Measurements from ENCODE around the gene PTPRM. TPM values are rescaled to one million over a fixed set of nuclear protein-coding genes. Genes with fewer than 3 reads are reported as not detected.

PTPRM gene
- total and polyA plus RNA-seq, 2 donors (not counting 3 experiments of a cell fraction or from before 2014, with no cell fraction given), result 37.4 to 43.7 TPM

- no peaks in the 10 kb centered on the region for H3K36me3 ChIP-seq (ENCODE audit: control insufficient read depth in 2 of 2, extremely low read depth in 1 of 2, insufficient read depth in 2 of 2, low read length in 2 of 2)
- no peaks in the 10 kb centered on the region for H3K9me3 ChIP-seq (replicated peaks; ENCODE audit: control insufficient read depth, insufficient read depth, low read length)
- no TSS peak for BruUV-seq (replicated peaks)
- H3K27ac ChIP-seq (ENCODE audit: insufficient read depth, low read depth, low read length), result no peak overlapping the region
- ChIA-PET CTCF (interaction anchor here (1.1 kb wide), 1 partner anchor 346 kb away, joined by 3 read pairs; no protein-coding TSS in a partner anchor), POLR2A (no interaction called here)
- H3K4me1 ChIP-seq (ENCODE audit: control insufficient read depth, extremely low read depth, insufficient read depth, low read length), result no peaks in the 10 kb centered on the region
- H4K20me1 ChIP-seq (replicated peaks; ENCODE audit: control insufficient read depth, extremely low read depth, insufficient read depth, low read length), result no peaks in the 10 kb centered on the region
- no peak overlapping the region for H3K4me3 ChIP-seq (replicated peaks in 1 of 3; ENCODE audit: insufficient read depth in 1 of 3, low read depth in 1 of 3, low read length in 3 of 3)
- no peaks in the 10 kb centered on the region for H3K79me2 ChIP-seq (ENCODE audit: control insufficient read depth, insufficient read depth, low read length)
- dilution Hi-C loops (cut with MboI; ENCODE audit: extremely low pct_ligation_motif_present, low sequenced_read_pairs), result no loop called here
- no peak for FAIRE-seq
- no peaks in the 10 kb centered on the region for H3K9me1 ChIP-seq (replicated peaks; ENCODE audit: control insufficient read depth, extremely low read depth, insufficient read depth, low read length)
- intact Hi-C loops (cut with micrococcal nuclease), result no loop called here
- H3K27me3 ChIP-seq (ENCODE audit: control insufficient read depth in 2 of 2, insufficient read depth in 2 of 2, low read length in 2 of 2), result no peaks in the 10 kb centered on the region
- no peak overlapping the region for H3K4me2 ChIP-seq (ENCODE audit: insufficient read depth, low read length)
- no peak overlapping the region for H2AFZ ChIP-seq (ENCODE audit: low read depth, low read length)
- TF ChIP-seq POLR2A (IDR thresholded peaks at IDR 0.05; ENCODE audit: low read depth, low read length) (no peak), JUN (IDR thresholded peaks at IDR 0.05; ENCODE audit: borderline replicate concordance, insufficient read depth, insufficient read length, low read depth) (no peak), EZH2 (IDR thresholded peaks at IDR 0.05; ENCODE audit: borderline replicate concordance, low read depth, low read length, severe bottlenecking) (no peak), GATA2 (IDR thresholded peaks at IDR 0.05; ENCODE audit: insufficient read depth, insufficient read length, low read depth, low read length) (no peak), CTCF (IDR thresholded peaks at IDR 0.05; ENCODE audit: extremely low read depth in 1 of 2, insufficient read depth in 1 of 2, low read depth in 1 of 2, low read length in 2 of 2) (no peak), FOS (IDR thresholded peaks at IDR 0.05; ENCODE audit: borderline replicate concordance, insufficient read depth, low read length) (no peak), MYC (IDR thresholded peaks at IDR 0.05; ENCODE audit: low read depth, low read length) (no peak), MAX (IDR thresholded peaks at IDR 0.05; ENCODE audit: insufficient read depth, insufficient read length) (no peak)
- no peak for DNase-seq (ENCODE audit: low read depth, low spot score)
- no peak overlapping the region for H3K9ac ChIP-seq (replicated peaks; ENCODE audit: extremely low read depth, insufficient read depth, low read length)
Observed at GRCh38 chr18:7618891-7619442, 51.9 kb downstream of the PTPRM start.

Data from endothelial cell of umbilical vein (primary cell).